HG03460 (cell line): ENCODE data around the gene HECTD1.
"Not testable (repeated sequence)": the region's sequence is repeated elsewhere in the genome, so short reads cannot be mapped to it uniquely, and the experiment has no call there.

Source experiments
- ATAC-seq: cut with Tn5 transposase; IDR thresholded peaks from one replicate; pipeline ENCODE4 v1.9.1; 2021; ENCODE audit not compliant: unreplicated experiment

HECTD1 gene

GRCh38 chr14:31057035-31057434, 150.6 kb downstream of the HECTD1 start:
- no peak for ATAC-seq

- not testable (repeated sequence) for ATAC-seq
Observed at GRCh38 chr14:31052905-31053586, 154.5 kb downstream of the HECTD1 start.

- ATAC-seq = no peak
Observed at GRCh38 chr14:31051511-31051910, 156.1 kb downstream of the HECTD1 start.

GRCh38 chr14:31051023-31051422, 156.6 kb downstream of the HECTD1 start:
- ATAC-seq = no peak
